Measurements from ENCODE around the gene MISFA.
"Not testable (repeated sequence)": the region's sequence is repeated elsewhere in the genome, so short reads cannot be mapped to it uniquely, and the experiment has no call there.

MISFA gene

GRCh38 chr11:18618342-18619025, 18.9 kb downstream of the MISFA start:
- no peak for DNase-seq

- DNase-seq: no peak
Measured at GRCh38 chr11:18623707-18624106, 24.1 kb downstream of the MISFA start.

DNA sequence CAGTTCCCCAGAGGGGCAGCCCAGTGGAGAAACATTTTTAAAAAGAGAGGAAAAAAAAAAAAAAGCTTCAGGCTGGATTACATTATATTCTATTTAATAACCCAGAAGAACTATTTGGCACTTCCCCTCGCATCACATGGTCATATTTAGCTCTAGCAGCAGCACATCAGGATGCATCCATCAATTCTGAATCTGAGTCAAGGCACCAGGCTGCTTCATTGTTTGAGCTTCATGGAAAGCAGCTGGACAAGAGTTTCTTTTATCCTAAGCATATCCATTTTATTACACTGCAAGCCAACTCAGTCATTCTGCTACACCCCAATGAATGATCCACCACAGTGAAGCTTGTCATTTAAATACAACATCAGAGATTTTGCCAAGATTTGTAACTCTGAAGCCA, 24.6 kb downstream of the MISFA start:
- DNase-seq: no peak

- no peak for DNase-seq
Measured at GRCh38 chr11:18632841-18633240, 33.3 kb downstream of the MISFA start.

GRCh38 chr11:18633256-18634139, 33.9 kb downstream of the MISFA start:
- peak in 1 of 2 donors; percentile 21 for DNase-seq

DNA sequence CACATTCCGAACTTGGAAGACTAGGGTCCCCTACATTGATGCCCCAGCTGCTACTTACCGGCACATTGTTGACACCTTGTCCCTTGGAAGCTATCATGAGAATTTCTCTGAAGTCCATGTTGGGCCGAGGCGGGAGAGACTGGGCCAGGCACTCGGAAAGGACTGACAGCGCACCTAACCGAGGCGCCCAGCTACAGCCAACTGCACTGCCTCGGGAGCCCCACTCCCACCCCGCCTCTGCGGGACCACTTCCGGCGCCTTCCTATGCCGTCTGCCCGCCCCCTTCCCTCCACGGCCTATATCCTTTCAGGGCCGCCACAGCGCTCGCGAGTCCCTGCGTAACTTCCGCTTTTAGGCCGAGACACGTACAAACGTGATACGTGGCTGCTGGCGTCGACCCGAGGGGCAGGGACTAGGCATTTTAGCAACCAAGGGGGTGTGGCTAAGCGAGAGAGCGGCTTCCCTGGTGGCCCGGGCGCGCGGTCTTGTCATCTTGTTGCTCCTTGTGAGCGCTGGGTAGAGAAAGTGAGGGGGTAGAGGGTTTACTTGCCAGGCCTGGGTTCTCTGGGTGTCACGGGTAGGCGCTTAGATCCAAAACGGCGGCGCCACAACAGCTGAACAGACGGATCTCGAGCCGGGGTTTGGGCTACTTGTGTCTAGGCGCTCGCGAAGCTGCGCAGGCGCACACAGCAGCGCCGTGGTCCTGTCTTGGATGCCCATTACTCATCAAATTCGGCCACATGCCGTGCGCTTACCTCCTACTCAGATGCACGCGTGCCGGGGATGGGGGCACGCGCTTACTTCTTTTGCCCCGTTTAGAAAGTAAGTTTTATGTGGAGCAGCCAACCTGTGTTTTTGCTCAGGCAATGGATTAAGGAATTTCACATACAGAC, 34.8 kb downstream of the MISFA start, which contains the start of gene SPTY2D1:
TSS of gene SPTY2D1 (minus strand) at position 203 of the 893 bp plus-strand sequence. CDS start at position 118, 85 bp downstream.
- DNase-seq: peak; percentile 92 to 95

DNA sequence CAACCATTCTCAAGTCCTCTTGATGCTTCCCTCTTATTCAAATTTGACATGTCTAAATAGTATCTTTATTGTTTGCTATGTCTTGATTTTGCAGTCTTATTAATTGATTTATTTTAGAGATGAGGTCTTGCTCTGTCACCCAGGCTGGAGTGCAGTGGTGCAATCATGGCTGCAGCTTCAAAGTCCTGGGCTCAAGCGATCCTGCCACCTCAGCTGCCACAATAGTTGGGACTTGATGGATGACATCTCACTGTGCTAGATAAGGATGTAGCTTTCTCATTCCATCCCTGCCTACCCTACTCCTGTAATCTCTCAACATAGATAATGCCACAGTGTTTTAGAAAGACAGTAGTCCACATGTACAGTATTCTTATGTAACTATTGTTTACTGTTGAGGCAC, 42.1 kb downstream of the MISFA start:
- DNase-seq: no peak

GRCh38 chr11:18643034-18643433, 43.4 kb downstream of the MISFA start:
- not testable (repeated sequence) for DNase-seq

DNA sequence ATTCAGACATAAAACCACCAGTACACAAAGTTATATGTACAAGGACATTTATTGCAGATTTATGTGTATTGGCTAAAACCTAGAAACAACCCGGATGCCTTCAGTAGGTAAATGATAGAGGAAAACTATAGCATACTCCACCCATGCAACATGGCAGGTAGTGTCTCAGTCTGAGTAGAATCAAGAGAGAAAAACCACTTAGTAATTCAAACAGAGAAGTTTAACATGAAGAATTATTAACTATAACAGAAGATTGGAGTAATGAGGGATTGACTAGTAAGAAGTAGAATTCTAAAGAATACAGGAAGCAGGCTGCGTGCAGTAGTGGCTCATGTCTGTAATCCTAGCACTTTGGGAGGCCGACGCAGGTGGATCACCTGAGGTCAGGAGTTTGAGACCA, 50.8 kb downstream of the MISFA start:
- DNase-seq: no peak

- peak; percentile 32 to 43 for DNase-seq
Measured at GRCh38 chr11:18650859-18651557, 51.4 kb downstream of the MISFA start.

All from stimulated activated CD4-positive, alpha-beta T cell treated with anti-CD3 and anti-CD28 coated beads, Interleukin-2, amount 100 ng/mL, for 48 hours (primary cell).